ENCODE measurements around the gene P3H2. TPM values are rescaled to one million over a fixed set of nuclear protein-coding genes. Genes with fewer than 3 reads are reported as not detected.

Gene P3H2
- total RNA-seq, 4 donors from 2014 or later = 4.2 to 20.2 (median 5.7) TPM

DNA sequence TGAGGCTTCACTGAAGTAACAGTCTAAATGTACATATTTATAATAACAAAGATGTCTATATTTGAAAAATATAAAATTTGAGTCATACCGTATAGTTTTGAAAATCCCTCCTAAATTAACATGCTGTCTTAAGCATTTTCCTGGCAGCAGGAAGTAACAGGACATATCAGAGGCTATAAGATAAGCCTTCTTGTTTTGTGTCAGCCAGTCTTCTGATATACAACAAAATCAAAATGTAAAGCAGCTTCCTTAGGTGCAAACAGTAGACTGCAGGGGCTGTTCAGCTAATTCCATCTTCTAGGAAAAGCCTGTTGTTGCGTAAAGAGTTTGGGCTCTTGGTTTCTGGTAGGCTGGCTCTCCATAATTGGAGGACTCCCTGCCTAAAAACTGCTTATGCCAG, 56.0 kb downstream of the P3H2 start:
- WGBS, 2 donors = 73 to 93% methylated on average over 2 of the region's 2 CpGs
- TF ChIP-seq, protein P1, sequence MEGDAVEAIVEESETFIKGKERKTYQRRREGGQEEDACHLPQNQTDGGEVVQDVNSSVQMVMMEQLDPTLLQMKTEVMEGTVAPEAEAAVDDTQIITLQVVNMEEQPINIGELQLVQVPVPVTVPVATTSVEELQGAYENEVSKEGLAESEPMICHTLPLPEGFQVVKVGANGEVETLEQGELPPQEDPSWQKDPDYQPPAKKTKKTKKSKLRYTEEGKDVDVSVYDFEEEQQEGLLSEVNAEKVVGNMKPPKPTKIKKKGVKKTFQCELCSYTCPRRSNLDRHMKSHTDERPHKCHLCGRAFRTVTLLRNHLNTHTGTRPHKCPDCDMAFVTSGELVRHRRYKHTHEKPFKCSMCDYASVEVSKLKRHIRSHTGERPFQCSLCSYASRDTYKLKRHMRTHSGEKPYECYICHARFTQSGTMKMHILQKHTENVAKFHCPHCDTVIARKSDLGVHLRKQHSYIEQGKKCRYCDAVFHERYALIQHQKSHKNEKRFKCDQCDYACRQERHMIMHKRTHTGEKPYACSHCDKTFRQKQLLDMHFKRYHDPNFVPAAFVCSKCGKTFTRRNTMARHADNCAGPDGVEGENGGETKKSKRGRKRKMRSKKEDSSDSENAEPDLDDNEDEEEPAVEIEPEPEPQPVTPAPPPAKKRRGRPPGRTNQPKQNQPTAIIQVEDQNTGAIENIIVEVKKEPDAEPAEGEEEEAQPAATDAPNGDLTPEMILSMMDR (IDR thresholded peaks at IDR 0.05) = no peak
- no peak for TF ChIP-seq POLR2A (IDR thresholded peaks at IDR 0.05)
- Histone ChIP-seq H3K4me3 (replicated peaks in 1 of 3) (no peak overlapping the region), H3K9me3 (no peaks in the 10 kb centered on the region), H3K4me1 (no peaks in the 10 kb centered on the region), H3K27ac (no peak overlapping the region), H3K27me3 (no peaks in the 10 kb centered on the region), H3K36me3 (no peaks in the 10 kb centered on the region)
- intact Hi-C loops (cut with DNase I) = no loop called here
- DNase-seq = no peak

DNA sequence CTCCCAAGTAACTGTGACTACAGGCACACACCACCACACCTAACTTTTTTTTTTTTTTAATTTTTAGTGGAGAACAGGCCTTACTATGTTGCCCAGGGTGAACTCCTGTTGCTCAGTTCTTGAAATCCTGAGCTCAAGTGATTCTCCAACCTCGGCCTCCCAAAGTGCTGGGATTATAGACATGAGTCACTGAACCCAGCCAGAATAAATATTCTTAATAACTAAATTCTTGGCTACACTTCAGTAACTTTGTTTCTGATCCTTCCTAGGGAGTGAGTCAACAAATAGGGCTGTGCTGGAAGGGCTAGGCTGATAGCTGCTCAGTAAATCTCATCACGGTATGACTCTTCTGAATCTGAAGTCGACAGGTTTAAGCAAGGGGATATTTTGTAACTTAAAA, 56.6 kb downstream of the P3H2 start:
- no peak for DNase-seq
- H3K4me3 ChIP-seq (replicated peaks in 1 of 3) = no peak overlapping the region
- no peaks in the 10 kb centered on the region for H3K36me3 ChIP-seq
- H3K27ac ChIP-seq = no peak overlapping the region
- intact Hi-C loops (cut with DNase I) = no loop called here
- TF ChIP-seq, protein P1 (IDR thresholded peaks at IDR 0.05) = no peak
- no peak for TF ChIP-seq POLR2A (IDR thresholded peaks at IDR 0.05)
- no peaks in the 10 kb centered on the region for H3K4me1 ChIP-seq
- no peaks in the 10 kb centered on the region for H3K9me3 ChIP-seq
- no peaks in the 10 kb centered on the region for H3K27me3 ChIP-seq
- 64 to 76% methylated on average over 3 of the region's 3 CpGs for WGBS, 2 donors

DNA sequence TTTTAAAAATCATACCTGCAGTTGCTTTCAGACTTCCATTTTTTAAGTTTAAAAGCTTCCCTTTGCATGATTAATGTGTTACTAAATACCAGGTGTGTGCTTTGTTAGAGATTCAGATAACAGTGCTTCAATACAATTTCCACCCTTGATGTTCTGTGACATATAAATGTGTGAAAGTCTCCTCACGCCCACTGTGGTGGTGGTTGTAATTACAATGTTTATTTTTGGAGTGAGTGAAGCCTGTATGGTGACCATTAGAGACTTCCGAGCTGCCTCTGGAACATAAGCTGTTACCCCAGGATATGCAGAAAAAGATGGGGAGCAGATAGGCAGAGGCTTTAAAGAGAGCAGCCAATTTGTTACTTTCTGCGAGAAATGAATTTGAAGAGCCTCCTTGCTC, 57.2 kb downstream of the P3H2 start:
- Histone ChIP-seq H3K9me3 (no peaks in the 10 kb centered on the region), H3K4me3 (replicated peaks in 1 of 3) (no peak overlapping the region), H3K4me1 (no peaks in the 10 kb centered on the region), H3K36me3 (no peaks in the 10 kb centered on the region), H3K27ac (no peak overlapping the region), H3K27me3 (no peaks in the 10 kb centered on the region)
- DNase-seq = no peak
- TF ChIP-seq, protein P1 (IDR thresholded peaks at IDR 0.05) = no peak
- no peak for TF ChIP-seq POLR2A (IDR thresholded peaks at IDR 0.05)
- WGBS, 2 donors = 89 to 96% methylated on average over 3 of the region's 3 CpGs
- intact Hi-C loops (cut with DNase I) = no loop called here

DNA sequence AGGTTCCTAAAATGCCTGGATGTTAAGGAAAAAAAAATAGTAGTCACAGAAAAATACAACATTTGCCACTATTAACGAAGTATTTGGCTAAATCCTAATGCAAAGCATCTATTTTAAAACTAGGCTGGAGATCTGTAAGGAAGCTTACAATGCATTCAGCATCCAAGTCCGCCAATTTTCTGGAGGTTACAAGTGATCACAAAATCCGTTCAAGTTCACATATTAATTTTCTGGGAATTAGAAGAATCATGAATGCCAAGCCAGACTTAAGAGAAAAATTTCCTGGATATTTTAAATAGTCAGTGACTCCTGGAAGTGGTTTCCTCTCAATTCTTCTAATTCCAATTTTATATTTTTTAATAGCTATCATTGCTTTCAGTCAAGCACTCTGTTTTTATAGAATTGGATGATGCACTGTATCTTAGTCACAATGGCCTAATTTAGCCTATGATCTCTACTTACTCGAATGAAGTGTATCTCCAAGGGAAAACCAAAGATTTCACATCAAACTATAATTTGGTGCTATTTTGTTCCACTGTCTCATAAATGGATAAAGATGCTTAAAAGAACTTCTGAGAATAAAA, 60.4 kb downstream of the P3H2 start:
- no peak for TF ChIP-seq POLR2A (IDR thresholded peaks at IDR 0.05)
- TF ChIP-seq, protein P1 (IDR thresholded peaks at IDR 0.05) = no peak
- WGBS, 2 donors = 80 to 86% methylated on average over 4 of the region's 4 CpGs
- no peaks in the 10 kb centered on the region for H3K27me3 ChIP-seq
- no peaks in the 10 kb centered on the region for H3K4me1 ChIP-seq
- H3K9me3 ChIP-seq = no peaks in the 10 kb centered on the region
- H3K36me3 ChIP-seq = no peaks in the 10 kb centered on the region
- intact Hi-C loops (cut with DNase I) = no loop called here
- DNase-seq = no peak
- no peak overlapping the region for H3K4me3 ChIP-seq (replicated peaks in 1 of 3)
- no peak overlapping the region for H3K27ac ChIP-seq

DNA sequence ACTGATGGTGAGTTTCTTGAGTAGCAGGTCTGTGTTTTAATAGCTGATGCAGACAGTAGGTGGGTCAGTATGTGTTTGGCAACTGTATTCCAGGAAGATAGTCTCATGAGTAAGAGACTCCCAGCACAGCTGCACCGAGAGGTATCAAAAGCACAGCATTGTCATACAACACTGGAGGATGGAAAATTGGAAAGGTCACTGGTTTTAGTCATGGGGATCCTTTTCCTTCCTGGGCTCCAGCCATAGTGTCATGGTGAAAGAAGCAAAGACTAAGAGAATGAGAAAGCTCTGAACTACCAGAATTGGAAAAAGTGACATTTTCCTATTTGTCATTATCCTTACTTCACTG, 61.5 kb downstream of the P3H2 start:
- H3K27ac ChIP-seq = peak overlapping the region in 1 of 3 donors; percentile 7
- WGBS, 2 donors = 72 to 78% methylated on average over 1 of the region's 1 CpG
- intact Hi-C loops (cut with DNase I) = no loop called here

More for the DNA sequence above, 61.5 kb downstream of the P3H2 start:
- H3K9me3 ChIP-seq = no peaks in the 10 kb centered on the region
- no peaks in the 10 kb centered on the region for H3K4me1 ChIP-seq
- H3K4me3 ChIP-seq (replicated peaks in 1 of 3) = no peak overlapping the region
- DNase-seq = no peak
- no peaks in the 10 kb centered on the region for H3K36me3 ChIP-seq
- TF ChIP-seq, protein P1 (IDR thresholded peaks at IDR 0.05) = no peak
- no peak for TF ChIP-seq POLR2A (IDR thresholded peaks at IDR 0.05)
- H3K27me3 ChIP-seq = no peaks in the 10 kb centered on the region

Measured in thyroid gland (tissue), 4 donors.